ENCODE results near the gene LEF1.
A peak's percentile ranks its signal among the peaks of the same experiment; 100 is the strongest.

Gene LEF1

DNA sequence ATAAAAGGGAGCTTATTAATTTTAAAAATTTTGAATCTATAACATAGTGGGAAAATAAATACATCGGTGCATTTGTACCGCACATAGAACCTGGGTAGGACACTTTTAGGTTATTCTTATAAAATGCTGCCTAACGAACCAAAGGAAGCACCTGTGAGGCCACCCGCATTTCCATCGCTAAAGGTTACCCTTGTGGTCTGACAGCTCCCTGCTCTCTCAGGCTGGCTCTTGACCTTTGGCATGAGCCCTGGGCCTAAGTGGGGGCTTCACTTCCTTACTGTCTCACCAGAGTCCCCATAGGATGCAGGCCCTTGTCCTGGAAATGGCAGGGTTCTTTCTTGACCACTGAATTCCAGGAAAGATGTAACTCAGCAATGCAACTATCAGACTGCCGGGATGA is 133.0 kb downstream of the LEF1 start:
- no peak for DNase-seq (ENCODE audit: low spot score)
- TF ChIP-seq, protein P1, sequence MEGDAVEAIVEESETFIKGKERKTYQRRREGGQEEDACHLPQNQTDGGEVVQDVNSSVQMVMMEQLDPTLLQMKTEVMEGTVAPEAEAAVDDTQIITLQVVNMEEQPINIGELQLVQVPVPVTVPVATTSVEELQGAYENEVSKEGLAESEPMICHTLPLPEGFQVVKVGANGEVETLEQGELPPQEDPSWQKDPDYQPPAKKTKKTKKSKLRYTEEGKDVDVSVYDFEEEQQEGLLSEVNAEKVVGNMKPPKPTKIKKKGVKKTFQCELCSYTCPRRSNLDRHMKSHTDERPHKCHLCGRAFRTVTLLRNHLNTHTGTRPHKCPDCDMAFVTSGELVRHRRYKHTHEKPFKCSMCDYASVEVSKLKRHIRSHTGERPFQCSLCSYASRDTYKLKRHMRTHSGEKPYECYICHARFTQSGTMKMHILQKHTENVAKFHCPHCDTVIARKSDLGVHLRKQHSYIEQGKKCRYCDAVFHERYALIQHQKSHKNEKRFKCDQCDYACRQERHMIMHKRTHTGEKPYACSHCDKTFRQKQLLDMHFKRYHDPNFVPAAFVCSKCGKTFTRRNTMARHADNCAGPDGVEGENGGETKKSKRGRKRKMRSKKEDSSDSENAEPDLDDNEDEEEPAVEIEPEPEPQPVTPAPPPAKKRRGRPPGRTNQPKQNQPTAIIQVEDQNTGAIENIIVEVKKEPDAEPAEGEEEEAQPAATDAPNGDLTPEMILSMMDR (IDR thresholded peaks at IDR 0.05; ENCODE audit: borderline replicate concordance, control extremely low read depth, extremely low read depth, insufficient read depth, missing control alignments) = no peak
- in situ Hi-C loops (cut with MboI; ENCODE audit: low sequenced_read_pairs, unreplicated experiment) = no loop called here

DNA sequence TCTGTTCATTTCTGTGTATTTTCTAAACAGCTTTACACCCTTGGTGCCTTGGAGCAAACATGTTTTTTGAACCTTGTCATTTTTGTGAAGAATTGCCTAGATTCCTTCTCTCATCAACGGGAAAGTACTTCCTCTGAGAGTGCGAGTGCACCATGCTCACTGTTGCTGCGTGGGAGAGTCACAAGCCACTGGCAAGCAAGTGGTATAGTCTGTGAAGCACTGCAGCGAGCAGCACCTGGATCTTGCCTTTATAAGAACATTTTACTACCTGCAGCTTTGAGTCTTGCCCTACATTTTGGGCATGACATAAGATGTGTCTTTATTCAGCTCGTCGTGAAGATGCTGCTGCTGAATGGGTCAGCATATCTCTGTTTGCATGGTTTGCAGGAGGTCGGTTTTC is 134.2 kb downstream of the LEF1 start:
- in situ Hi-C loops (cut with MboI; ENCODE audit: low sequenced_read_pairs, unreplicated experiment) = no loop called here

DNA sequence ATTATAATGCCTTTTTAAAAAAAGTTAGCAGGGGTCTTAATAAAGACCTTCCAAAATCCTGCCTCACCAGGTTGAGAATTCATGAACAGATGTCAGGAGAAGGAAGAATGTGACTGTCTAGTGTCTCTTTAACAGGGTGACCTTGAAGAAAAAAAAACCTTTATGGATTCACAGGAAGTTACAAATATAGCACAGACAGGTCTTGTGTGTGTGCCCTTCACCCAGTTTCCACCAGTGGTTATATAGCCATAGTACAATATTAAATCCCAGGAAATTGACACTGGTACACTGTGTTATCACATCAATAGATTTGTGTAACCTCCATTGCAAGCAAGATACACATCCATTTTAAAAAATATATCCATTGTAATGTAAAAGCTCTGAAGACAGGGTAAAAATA is 135.4 kb downstream of the LEF1 start:
- in situ Hi-C loops (cut with MboI; ENCODE audit: low sequenced_read_pairs, unreplicated experiment) = no loop called here
- no peak for DNase-seq (ENCODE audit: low spot score)
- TF ChIP-seq, protein P1 (IDR thresholded peaks at IDR 0.05; ENCODE audit: borderline replicate concordance, control extremely low read depth, extremely low read depth, insufficient read depth, missing control alignments) = no peak

More for the DNA sequence above, 134.2 kb downstream of the LEF1 start:
- TF ChIP-seq, protein P1 (IDR thresholded peaks at IDR 0.05; ENCODE audit: borderline replicate concordance, control extremely low read depth, extremely low read depth, insufficient read depth, missing control alignments) = no peak
- no peak for DNase-seq (ENCODE audit: low spot score)

DNA sequence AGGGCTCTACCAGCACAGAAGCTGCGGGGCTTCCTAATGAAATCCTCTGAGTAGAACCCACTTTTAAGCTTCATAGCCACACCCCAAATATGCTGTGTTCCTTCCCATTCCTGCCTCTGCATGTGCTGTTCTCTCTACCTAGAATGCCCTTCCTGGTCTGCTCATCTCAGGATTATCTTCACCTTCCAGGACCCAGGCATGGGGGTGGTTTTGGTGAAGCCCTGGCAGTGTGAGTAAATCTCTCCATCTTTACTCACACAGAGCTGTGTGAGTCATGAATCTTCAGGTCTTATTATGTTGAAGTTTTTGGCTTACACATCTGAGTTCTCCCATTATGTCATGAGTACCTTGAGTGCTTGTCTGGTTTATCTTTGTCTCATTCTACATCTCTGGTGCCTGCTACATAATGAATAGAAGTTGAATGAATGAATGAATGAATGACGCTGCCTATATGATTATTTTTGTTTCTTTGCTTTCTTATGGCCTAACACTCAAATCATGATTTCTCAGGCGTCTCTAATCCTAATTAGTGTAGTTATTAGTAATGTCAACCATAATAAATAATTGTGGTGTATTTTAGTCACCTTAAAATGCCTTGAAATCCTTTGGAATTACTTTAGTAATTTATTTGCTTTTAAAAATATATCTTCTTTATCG is 137.2 kb downstream of the LEF1 start:
- in situ Hi-C loops (cut with MboI; ENCODE audit: low sequenced_read_pairs, unreplicated experiment) = no loop called here
- DNase-seq (ENCODE audit: low spot score) = no peak
- TF ChIP-seq, protein P1 (IDR thresholded peaks at IDR 0.05; ENCODE audit: borderline replicate concordance, control extremely low read depth, extremely low read depth, insufficient read depth, missing control alignments) = no peak

DNA sequence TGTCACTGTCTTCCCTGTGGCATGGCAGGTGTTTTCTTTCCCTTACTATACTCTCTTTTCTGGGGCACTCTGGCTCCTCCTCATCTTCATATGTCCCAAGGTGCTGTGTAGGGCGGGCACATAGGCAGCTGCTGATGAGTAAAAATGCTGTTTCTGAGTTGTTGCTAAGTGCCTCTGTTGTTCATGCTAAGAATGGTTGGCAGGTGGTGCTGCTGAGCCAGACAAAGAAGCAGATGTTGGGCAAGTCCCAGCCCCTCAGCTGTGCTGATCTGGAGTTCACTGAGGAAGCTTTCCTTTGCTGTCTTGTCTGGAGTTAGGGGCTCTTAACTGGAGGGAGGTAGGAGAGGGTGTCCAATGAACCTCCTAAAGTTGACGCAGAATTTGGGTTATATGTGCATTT is 138.4 kb downstream of the LEF1 start:
- in situ Hi-C loops (cut with MboI; ENCODE audit: low sequenced_read_pairs, unreplicated experiment) = no loop called here

DNA sequence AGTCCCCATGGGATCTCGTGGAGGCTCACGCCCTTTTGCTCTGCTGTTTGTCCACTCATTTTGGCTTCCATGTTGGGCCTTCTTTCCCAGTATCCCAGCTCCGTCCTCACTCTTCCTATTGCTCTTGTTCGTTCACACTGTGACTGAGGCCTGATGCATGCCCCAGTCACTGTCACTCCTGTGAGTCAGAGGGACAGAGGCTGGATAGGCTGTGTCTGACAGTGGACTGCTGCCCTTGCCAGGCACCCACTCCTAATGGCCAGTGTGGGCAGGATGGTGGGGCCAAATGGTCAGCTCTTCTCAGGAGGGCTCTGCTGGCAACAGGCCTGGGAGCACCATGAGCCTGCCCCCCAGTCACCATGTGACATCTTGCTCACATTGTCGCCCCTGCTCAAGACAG is 139.0 kb downstream of the LEF1 start:
- DNase-seq (ENCODE audit: low spot score) = no peak
- TF ChIP-seq, protein P1 (IDR thresholded peaks at IDR 0.05; ENCODE audit: borderline replicate concordance, control extremely low read depth, extremely low read depth, insufficient read depth, missing control alignments) = no peak
- in situ Hi-C loops (cut with MboI; ENCODE audit: low sequenced_read_pairs, unreplicated experiment) = loop anchor here (10.0 kb wide), 2 partner anchors 145 to 545 kb away; no protein-coding TSS in a partner anchor

More for the DNA sequence above, 138.4 kb downstream of the LEF1 start:
- DNase-seq (ENCODE audit: low spot score) = peak; percentile 76
- TF ChIP-seq, protein P1 (IDR thresholded peaks at IDR 0.05; ENCODE audit: borderline replicate concordance, control extremely low read depth, extremely low read depth, insufficient read depth, missing control alignments) = peak; percentile 72
